Immature natural killer cell (primary cell): ENCODE results near the gene RAB37. TPM values are rescaled to one million over a fixed set of nuclear protein-coding genes. Genes with fewer than 3 reads are reported as not detected.

Experiments used
- DNase-seq, 3 donors: peaks; one replicate each; pipeline ENCODE4 v3.0.0; 2022; ENCODE audit warnings: mixed read lengths in 1 of 3
- H3K27ac Mint-ChIP-seq, 6 donors: one replicate each; pipeline ENCODE4 v1.8.0; 2020; ENCODE audit warnings: mixed read lengths in 6 of 6, mild to moderate bottlenecking in 5 of 6, inconsistent platforms in 4 of 6, moderate library complexity in 3 of 6
- H3K27me3 Mint-ChIP-seq, 3 donors: one replicate each; pipeline ENCODE4 v1.8.0; 2020 to 2021; ENCODE audit warnings: low read depth in 3 of 3, mild to moderate bottlenecking in 3 of 3, mixed read lengths in 3 of 3, moderate library complexity in 3 of 3, inconsistent platforms in 1 of 3
- H3K36me3 Mint-ChIP-seq, 3 donors: one replicate each; pipeline ENCODE4 v1.8.0; 2020; ENCODE audit warnings: mixed read lengths in 3 of 3, inconsistent platforms in 2 of 3, mild to moderate bottlenecking in 2 of 3
- H3K4me1 Mint-ChIP-seq, 2 donors: one replicate each; pipeline ENCODE4 v1.8.0; 2020; ENCODE audit warnings: inconsistent platforms in 2 of 2, mild to moderate bottlenecking in 2 of 2, mixed read lengths in 2 of 2, moderate library complexity in 1 of 2
- H3K4me3 Mint-ChIP-seq, 5 donors: one replicate each; pipeline ENCODE4 v1.8.0; 2020; ENCODE audit warnings: mild to moderate bottlenecking in 5 of 5, mixed read lengths in 5 of 5, inconsistent platforms in 3 of 5, moderate library complexity in 3 of 5
- H3K9me3 Mint-ChIP-seq, 6 donors: one replicate each; pipeline ENCODE4 v1.8.0; 2020; ENCODE audit warnings: mild to moderate bottlenecking in 6 of 6, mixed read lengths in 6 of 6, inconsistent platforms in 4 of 6, moderate library complexity in 3 of 6
- polyA plus RNA-seq, 3 donors: library from polyadenylated mRNA; unstranded; fragments of 300-500 nt; fragmentation: Illumina TruSeq; gene quantifications; one replicate each; pipeline ENCODE4 v1.2.3, GENCODE V29; 2021

Gene RAB37
- polyA plus RNA-seq, 3 donors from 2014 or later = 208 to 218 (median 212) TPM

- peaks cover 0 to 2% (median 0%) of the 10 kb centered on the region in 6 donors for H3K9me3 Mint-ChIP-seq
- peaks cover 0 to 4% (median 0%) of the 10 kb centered on the region in 3 donors for H3K36me3 Mint-ChIP-seq
- H3K4me3 Mint-ChIP-seq = peak overlapping the region in 1 of 5 donors; percentile 10
- peaks cover 6 to 9% (median 7%) of the 10 kb centered on the region in 3 donors for H3K27me3 Mint-ChIP-seq
- no peak overlapping the region for H3K27ac Mint-ChIP-seq
- peaks cover 25% of the 10 kb centered on the region in 2 donors for H3K4me1 Mint-ChIP-seq
- DNase-seq = no peak
These were observed 24.8 kb upstream of the RAB37 start for GRCh38 chr17:74712301-74712700.

GRCh38 chr17:74712756-74713155 is 24.3 kb upstream of the RAB37 start, which contains the start of gene CD300LF:
Gene CD300LF, minus strand, starts transcription at chr17:74712923. Its CDS starts 57 bp downstream, at chr17:74712866.
- Mint-ChIP-seq H3K27ac (no peak within 1 kb of the TSS), H3K4me3 (peak within 1 kb of the TSS in 2 of 5 donors; percentile 46 to 55), H3K4me1 (peaks cover 25% of the 10 kb centered on the region in 2 donors), H3K36me3 (peaks cover 0 to 4% (median 0%) of the 10 kb centered on the region in 3 donors), H3K9me3 (peaks cover 0 to 2% (median 0%) of the 10 kb centered on the region in 6 donors), H3K27me3 (peaks cover 6 to 10% (median 8%) of the 10 kb centered on the region in 3 donors)
- no peak for DNase-seq

GRCh38 chr17:74713171-74713755 is 23.8 kb upstream of the RAB37 start:
- peaks cover 6 to 9% (median 8%) of the 10 kb centered on the region in 3 donors for H3K27me3 Mint-ChIP-seq
- H3K4me3 Mint-ChIP-seq = no peak overlapping the region
- no peak overlapping the region for H3K27ac Mint-ChIP-seq
- peaks cover 25% of the 10 kb centered on the region in 2 donors for H3K4me1 Mint-ChIP-seq
- peaks cover 0 to 2% (median 0%) of the 10 kb centered on the region in 6 donors for H3K9me3 Mint-ChIP-seq
- DNase-seq = no peak
- peaks cover 0 to 4% (median 0%) of the 10 kb centered on the region in 3 donors for H3K36me3 Mint-ChIP-seq

GRCh38 chr17:74715144-74715543 is 21.9 kb upstream of the RAB37 start:
- peaks cover 7 to 8% (median 7%) of the 10 kb centered on the region in 3 donors for H3K27me3 Mint-ChIP-seq
- H3K4me1 Mint-ChIP-seq = peaks cover 25 to 33% of the 10 kb centered on the region in 2 donors
- peak overlapping the region in 2 of 5 donors; percentile 21 to 62 for H3K4me3 Mint-ChIP-seq
- H3K9me3 Mint-ChIP-seq = peaks cover 0 to 2% (median 0%) of the 10 kb centered on the region in 6 donors
- peak overlapping the region in 1 of 6 donors; percentile 40 for H3K27ac Mint-ChIP-seq
- no peak for DNase-seq
- H3K36me3 Mint-ChIP-seq = peaks cover 0 to 4% (median 0%) of the 10 kb centered on the region in 3 donors

- DNase-seq = peak in 1 of 3 donors; percentile 27
These were observed 16.6 kb upstream of the RAB37 start for GRCh38 chr17:74720506-74720905.

GRCh38 chr17:74722782-74723181 is 14.3 kb upstream of the RAB37 start:
- Mint-ChIP-seq H3K27me3 (peaks cover 3 to 5% (median 5%) of the 10 kb centered on the region in 3 donors), H3K4me3 (no peak overlapping the region), H3K4me1 (peaks cover 12 to 30% of the 10 kb centered on the region in 2 donors), H3K9me3 (no peaks in the 10 kb centered on the region), H3K27ac (peak overlapping the region in 1 of 6 donors; percentile 18), H3K36me3 (no peaks in the 10 kb centered on the region)
- no peak for DNase-seq

More at GRCh38 chr17:74720506-74720905, 16.6 kb upstream of the RAB37 start:
- Mint-ChIP-seq H3K27ac (no peak overlapping the region), H3K4me1 (peaks cover 16 to 30% of the 10 kb centered on the region in 2 donors), H3K9me3 (no peaks in the 10 kb centered on the region), H3K4me3 (peak overlapping the region in 1 of 5 donors; percentile 9), H3K27me3 (peaks cover 5 to 7% (median 7%) of the 10 kb centered on the region in 3 donors), H3K36me3 (no peaks in the 10 kb centered on the region)

GRCh38 chr17:74723891-74724290 is 13.2 kb upstream of the RAB37 start:
- no peaks in the 10 kb centered on the region for H3K9me3 Mint-ChIP-seq
- no peak for DNase-seq
- peaks cover 3 to 5% (median 5%) of the 10 kb centered on the region in 3 donors for H3K27me3 Mint-ChIP-seq

GRCh38 chr17:74725111-74725510 is 11.9 kb upstream of the RAB37 start:
- Mint-ChIP-seq H3K27me3 (peaks cover 3 to 6% (median 5%) of the 10 kb centered on the region in 3 donors), H3K36me3 (no peaks in the 10 kb centered on the region), H3K4me1 (peaks cover 12 to 23% of the 10 kb centered on the region in 2 donors), H3K9me3 (no peaks in the 10 kb centered on the region), H3K4me3 (no peak overlapping the region), H3K27ac (no peak overlapping the region)
- no peak for DNase-seq

More at GRCh38 chr17:74723891-74724290, 13.2 kb upstream of the RAB37 start:
- no peak overlapping the region for H3K27ac Mint-ChIP-seq
- peak overlapping the region in 2 of 5 donors; percentile 10 to 17 for H3K4me3 Mint-ChIP-seq
- no peaks in the 10 kb centered on the region for H3K36me3 Mint-ChIP-seq
- H3K4me1 Mint-ChIP-seq = peaks cover 12 to 30% of the 10 kb centered on the region in 2 donors

- Mint-ChIP-seq H3K27me3 (peaks cover 10 to 14% (median 12%) of the 10 kb centered on the region in 3 donors), H3K4me3 (no peak overlapping the region), H3K27ac (no peak overlapping the region), H3K9me3 (no peaks in the 10 kb centered on the region), H3K4me1 (peaks cover 5 to 10% of the 10 kb centered on the region in 2 donors), H3K36me3 (no peaks in the 10 kb centered on the region)
- DNase-seq = no peak
These were observed 8.9 kb upstream of the RAB37 start for GRCh38 chr17:74728033-74728701.

GRCh38 chr17:74728702-74729075 is 8.4 kb upstream of the RAB37 start:
- Mint-ChIP-seq H3K4me3 (no peak overlapping the region), H3K27me3 (peaks cover 10 to 14% (median 12%) of the 10 kb centered on the region in 3 donors), H3K4me1 (peaks cover 5 to 9% of the 10 kb centered on the region in 2 donors), H3K36me3 (no peaks in the 10 kb centered on the region), H3K9me3 (no peaks in the 10 kb centered on the region), H3K27ac (no peak overlapping the region)
- DNase-seq = no peak

GRCh38 chr17:74729368-74729767 is 7.7 kb upstream of the RAB37 start:
- Mint-ChIP-seq H3K36me3 (no peaks in the 10 kb centered on the region), H3K4me3 (peak overlapping the region in 3 of 5 donors; percentile 22 to 67 (median 26)), H3K9me3 (peaks cover 0 to 2% (median 0%) of the 10 kb centered on the region in 6 donors), H3K27me3 (peaks cover 7 to 14% (median 12%) of the 10 kb centered on the region in 3 donors), H3K4me1 (peaks cover 0 to 2% of the 10 kb centered on the region in 2 donors), H3K27ac (peak overlapping the region in 2 of 6 donors; percentile 67 to 89)
- no peak for DNase-seq

GRCh38 chr17:74729866-74730265 is 7.2 kb upstream of the RAB37 start:
- H3K27ac Mint-ChIP-seq = peak overlapping the region; percentile 41 to 89 (median 76)
- no peak for DNase-seq
- H3K4me1 Mint-ChIP-seq = no peaks in the 10 kb centered on the region
- peaks cover 7 to 15% (median 12%) of the 10 kb centered on the region in 3 donors for H3K27me3 Mint-ChIP-seq
- H3K9me3 Mint-ChIP-seq = peaks cover 0 to 2% (median 0%) of the 10 kb centered on the region in 6 donors
- no peaks in the 10 kb centered on the region for H3K36me3 Mint-ChIP-seq
- peak overlapping the region in 4 of 5 donors; percentile 67 to 77 (median 72) for H3K4me3 Mint-ChIP-seq

GRCh38 chr17:74730491-74731346 is 6.3 kb upstream of the RAB37 start:
- peaks cover 7 to 18% (median 12%) of the 10 kb centered on the region in 3 donors for H3K27me3 Mint-ChIP-seq
- peak overlapping the region; percentile 45 to 91 (median 87) for H3K27ac Mint-ChIP-seq
- no peaks in the 10 kb centered on the region for H3K36me3 Mint-ChIP-seq
- H3K4me3 Mint-ChIP-seq = peak overlapping the region; percentile 66 to 77 (median 71)
- peaks cover 0 to 2% (median 0%) of the 10 kb centered on the region in 6 donors for H3K9me3 Mint-ChIP-seq
- peak; percentile 93 to 95 (median 93) for DNase-seq
- peaks cover 0 to 2% of the 10 kb centered on the region in 2 donors for H3K4me1 Mint-ChIP-seq
